Measurements from ENCODE around the gene ASB3. TPM values are rescaled to one million over a fixed set of nuclear protein-coding genes. Genes with fewer than 3 reads are reported as not detected.
"Not testable (repeated sequence)": the region's sequence is repeated elsewhere in the genome, so short reads cannot be mapped to it uniquely, and the experiment has no call there.

ASB3 gene
- total RNA-seq, 1 donor from 2014 or later = 47.7 TPM

- Mint-ChIP-seq H3K4me1 (ENCODE audit: unreplicated experiment) (no peaks in the 10 kb centered on the region), H3K27ac (no peak overlapping the region), H3K27me3 (no peaks in the 10 kb centered on the region), H3K36me3 (peaks cover 16% of the 10 kb centered on the region), H3K4me3 (no peak overlapping the region), H3K9me3 (no peaks in the 10 kb centered on the region)
- DNase-seq (ENCODE audit: extremely low spot score, unreplicated experiment) = no peak
- no peak for TF ChIP-seq CTCF (conservative IDR thresholded peaks at IDR 0.05)
These were observed 118.1 kb downstream of the ASB3 start for GRCh38 chr2:53668624-53669026.

GRCh38 chr2:53667130-53667529, 119.6 kb downstream of the ASB3 start:
- H3K27ac Mint-ChIP-seq; H3K27me3 Mint-ChIP-seq; H3K9me3 Mint-ChIP-seq; DNase-seq (ENCODE audit: extremely low spot score, unreplicated experiment); H3K4me3 Mint-ChIP-seq; H3K4me1 Mint-ChIP-seq (ENCODE audit: unreplicated experiment): not testable (repeated sequence)
- peaks cover 16% of the 10 kb centered on the region for H3K36me3 Mint-ChIP-seq

- H3K4me3 Mint-ChIP-seq = no peak overlapping the region
These were observed 125.9 kb downstream of the ASB3 start for GRCh38 chr2:53660886-53661285.

GRCh38 chr2:53658474-53658873, 128.3 kb downstream of the ASB3 start:
- not testable (repeated sequence) for H3K27me3 Mint-ChIP-seq; H3K4me1 Mint-ChIP-seq (ENCODE audit: unreplicated experiment); DNase-seq (ENCODE audit: extremely low spot score, unreplicated experiment); H3K36me3 Mint-ChIP-seq; H3K4me3 Mint-ChIP-seq; H3K27ac Mint-ChIP-seq; H3K9me3 Mint-ChIP-seq

More at GRCh38 chr2:53660886-53661285, 125.9 kb downstream of the ASB3 start:
- Mint-ChIP-seq H3K9me3 (no peaks in the 10 kb centered on the region), H3K36me3 (peaks cover 5% of the 10 kb centered on the region), H3K27me3 (no peaks in the 10 kb centered on the region), H3K27ac (no peak overlapping the region), H3K4me1 (ENCODE audit: unreplicated experiment) (no peaks in the 10 kb centered on the region)
- TF ChIP-seq CTCF (conservative IDR thresholded peaks at IDR 0.05) = no peak
- DNase-seq (ENCODE audit: extremely low spot score, unreplicated experiment) = no peak

- no peak overlapping the region for H3K4me3 Mint-ChIP-seq
- H3K27ac Mint-ChIP-seq = no peak overlapping the region
- no peak for TF ChIP-seq CTCF (conservative IDR thresholded peaks at IDR 0.05)
- DNase-seq (ENCODE audit: extremely low spot score, unreplicated experiment) = no peak
- no peaks in the 10 kb centered on the region for H3K4me1 Mint-ChIP-seq (ENCODE audit: unreplicated experiment)
- peaks cover 4% of the 10 kb centered on the region for H3K9me3 Mint-ChIP-seq
- H3K27me3 Mint-ChIP-seq = no peaks in the 10 kb centered on the region
- peaks cover 8% of the 10 kb centered on the region for H3K36me3 Mint-ChIP-seq
These were observed 131.5 kb downstream of the ASB3 start for GRCh38 chr2:53655256-53655655.

GRCh38 chr2:53654396-53654795, 132.4 kb downstream of the ASB3 start:
- DNase-seq (ENCODE audit: extremely low spot score, unreplicated experiment) = no peak
- no peaks in the 10 kb centered on the region for H3K4me1 Mint-ChIP-seq (ENCODE audit: unreplicated experiment)
- H3K4me3 Mint-ChIP-seq = no peak overlapping the region
- no peak overlapping the region for H3K27ac Mint-ChIP-seq
- TF ChIP-seq CTCF (conservative IDR thresholded peaks at IDR 0.05) = no peak
- no peaks in the 10 kb centered on the region for H3K27me3 Mint-ChIP-seq
- H3K9me3 Mint-ChIP-seq = peaks cover 4% of the 10 kb centered on the region
- H3K36me3 Mint-ChIP-seq = peaks cover 4% of the 10 kb centered on the region

- Mint-ChIP-seq H3K4me1 (ENCODE audit: unreplicated experiment) (no peaks in the 10 kb centered on the region), H3K9me3 (peaks cover 4% of the 10 kb centered on the region), H3K4me3 (no peak overlapping the region), H3K27ac (no peak overlapping the region), H3K36me3 (peaks cover 4% of the 10 kb centered on the region), H3K27me3 (no peaks in the 10 kb centered on the region)
- no peak for TF ChIP-seq CTCF (conservative IDR thresholded peaks at IDR 0.05)
- no peak for DNase-seq (ENCODE audit: extremely low spot score, unreplicated experiment)
These were observed 134.6 kb downstream of the ASB3 start for GRCh38 chr2:53652131-53652530.

Measured in type B pancreatic cell (in vitro differentiated cells).